ENCODE measurements around the gene NME1.
"Not testable (repeated sequence)": the region's sequence is repeated elsewhere in the genome, so short reads cannot be mapped to it uniquely, and the experiment has no call there.

The NME1 gene

DNA sequence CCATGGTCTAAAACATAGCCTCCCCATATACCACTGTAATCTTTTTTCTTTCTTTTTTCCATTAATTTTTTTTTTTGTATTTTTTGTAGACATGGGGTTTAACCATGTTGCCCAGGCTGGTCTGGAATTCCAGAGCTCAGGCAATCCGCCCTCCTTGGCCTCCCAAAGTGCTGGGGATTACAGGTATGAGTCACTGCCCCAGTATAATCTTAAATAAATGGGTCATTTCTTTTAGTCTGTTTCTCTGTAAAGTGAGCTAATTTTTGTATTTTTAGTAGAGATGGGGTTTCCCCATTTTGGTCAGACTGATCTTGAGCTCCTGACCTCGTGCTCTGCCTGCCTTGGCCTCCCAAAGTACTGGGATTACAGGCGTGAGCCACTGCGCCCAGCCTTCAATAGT, 5.7 kb upstream of the NME1 start:
- no peak for DNase-seq

DNA sequence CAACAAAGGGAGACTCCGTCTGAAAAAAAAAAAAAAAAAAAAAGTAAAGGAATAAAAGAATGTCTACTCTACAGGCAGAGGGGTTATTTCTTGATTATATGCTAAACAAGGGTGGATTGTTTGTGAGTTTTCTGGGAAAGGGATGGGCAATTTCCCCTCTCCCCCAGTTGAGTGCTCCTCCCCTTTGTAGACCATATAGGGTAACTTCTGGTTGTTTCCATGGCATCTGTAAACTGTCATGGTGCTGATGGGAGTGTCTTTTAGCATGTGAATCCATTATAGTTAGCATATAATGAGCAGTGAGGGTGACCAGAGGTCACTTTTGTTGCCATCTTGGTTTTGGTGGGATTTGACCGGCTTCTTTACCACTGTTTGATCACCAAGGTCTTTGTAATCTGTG, 4.2 kb upstream of the NME1 start:
- no peak for DNase-seq

DNA sequence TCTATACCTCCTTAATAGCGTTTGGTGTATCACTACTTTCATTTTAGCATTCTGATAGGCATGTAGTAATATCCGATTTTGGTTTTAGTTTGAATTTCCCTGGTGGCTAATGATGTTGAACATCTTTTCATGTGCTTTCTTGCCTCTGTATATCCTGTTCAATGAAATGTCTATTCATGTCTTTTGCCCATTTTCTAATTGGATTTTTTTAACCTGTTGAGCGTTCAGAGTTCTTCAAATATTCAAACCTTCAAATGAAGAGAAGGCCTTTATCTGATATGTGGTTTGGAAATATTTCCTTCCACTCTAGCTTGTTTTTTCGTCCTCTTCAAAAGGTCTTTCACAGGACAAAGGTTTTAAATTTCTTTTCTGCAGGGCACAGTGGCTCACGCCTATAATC, 2.4 kb upstream of the NME1 start:
- no peak for DNase-seq

DNA sequence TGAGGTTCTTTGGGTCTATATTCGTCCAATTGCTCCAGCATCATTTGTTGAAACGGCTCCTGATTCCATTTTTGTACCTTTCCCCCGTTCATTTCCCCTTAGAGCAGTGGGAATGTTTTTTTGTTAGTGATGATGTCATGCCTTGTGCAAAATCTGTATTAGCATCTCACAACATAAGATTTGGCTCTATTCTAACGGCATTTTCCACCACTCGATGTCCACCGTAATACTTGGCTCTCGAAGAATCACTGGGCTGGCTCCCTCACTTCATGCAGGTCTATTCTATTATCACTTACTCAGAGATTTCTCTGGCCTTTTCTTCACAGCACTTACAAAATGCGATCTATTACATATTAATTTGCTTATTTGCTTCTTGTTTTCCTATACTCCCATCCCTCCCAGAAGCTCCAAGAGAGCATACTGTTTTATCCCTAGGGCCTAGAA, 571 bp upstream of the NME1 start:
- no peak for DNase-seq

DNA sequence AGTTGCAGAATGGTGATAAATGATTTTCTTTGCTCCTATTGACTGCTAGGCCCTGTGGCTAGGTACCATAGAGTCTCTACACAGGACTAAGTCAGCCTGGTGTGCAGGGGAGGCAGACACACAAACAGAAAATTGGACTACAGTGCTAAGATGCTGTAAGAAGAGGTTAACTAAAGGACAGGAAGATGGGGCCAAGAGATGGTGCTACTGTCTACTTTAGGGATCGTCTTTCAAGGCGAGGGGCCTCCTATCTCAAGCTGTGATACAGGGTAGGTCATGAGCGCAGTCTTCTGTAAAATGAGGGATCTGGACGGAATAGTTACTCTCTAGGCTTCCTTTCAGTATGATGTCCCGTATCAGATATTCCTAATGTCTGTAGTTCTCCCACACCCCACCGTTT, 817 bp downstream of the NME1 start:
- no peak for DNase-seq

DNA sequence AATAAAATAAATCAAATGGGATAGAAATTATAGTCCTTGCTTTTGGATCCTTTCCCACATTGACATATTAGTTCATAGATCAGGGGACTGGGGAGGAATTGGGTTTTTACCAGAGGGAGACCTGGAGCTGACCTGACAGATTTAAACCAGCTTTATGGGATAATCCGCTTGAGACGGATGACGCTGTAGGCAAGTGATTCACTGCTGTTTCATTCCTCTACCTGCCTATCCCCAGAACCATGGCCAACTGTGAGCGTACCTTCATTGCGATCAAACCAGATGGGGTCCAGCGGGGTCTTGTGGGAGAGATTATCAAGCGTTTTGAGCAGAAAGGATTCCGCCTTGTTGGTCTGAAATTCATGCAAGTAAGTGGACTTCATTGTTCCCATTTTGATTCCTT, 2.1 kb downstream of the NME1 start:
- DNase-seq: no peak

DNA sequence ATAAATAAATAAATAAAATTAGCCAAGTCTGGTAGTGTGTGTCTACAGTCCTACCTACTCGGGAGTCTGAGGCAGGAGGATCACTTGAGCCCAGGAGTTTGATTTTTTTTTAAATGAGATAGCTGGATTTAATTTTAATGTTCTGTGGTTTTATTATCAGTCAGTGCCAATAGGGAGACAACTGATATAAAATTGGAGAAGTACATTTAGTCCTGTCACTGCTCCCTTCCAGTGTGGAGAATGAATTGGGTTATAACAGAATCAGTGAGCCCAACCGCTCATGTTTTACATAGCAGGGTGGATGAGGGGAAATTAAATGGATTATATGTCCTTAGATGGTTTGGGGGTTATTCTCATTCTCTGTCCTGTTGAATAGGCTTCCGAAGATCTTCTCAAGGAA, 6.2 kb downstream of the NME1 start:
- no peak for DNase-seq

DNA sequence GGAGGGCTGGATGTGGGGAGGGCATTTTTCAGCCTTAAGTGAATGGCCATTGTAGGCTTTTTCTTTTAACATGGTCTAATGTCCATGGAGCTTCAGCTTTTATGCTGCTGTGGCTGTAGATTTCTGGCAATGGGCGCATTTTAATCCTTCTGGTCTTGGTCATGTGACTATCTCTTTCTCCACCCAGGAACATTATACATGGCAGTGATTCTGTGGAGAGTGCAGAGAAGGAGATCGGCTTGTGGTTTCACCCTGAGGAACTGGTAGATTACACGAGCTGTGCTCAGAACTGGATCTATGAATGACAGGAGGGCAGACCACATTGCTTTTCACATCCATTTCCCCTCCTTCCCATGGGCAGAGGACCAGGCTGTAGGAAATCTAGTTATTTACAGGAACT, 8.2 kb downstream of the NME1 start:
- DNase-seq: no peak

DNA sequence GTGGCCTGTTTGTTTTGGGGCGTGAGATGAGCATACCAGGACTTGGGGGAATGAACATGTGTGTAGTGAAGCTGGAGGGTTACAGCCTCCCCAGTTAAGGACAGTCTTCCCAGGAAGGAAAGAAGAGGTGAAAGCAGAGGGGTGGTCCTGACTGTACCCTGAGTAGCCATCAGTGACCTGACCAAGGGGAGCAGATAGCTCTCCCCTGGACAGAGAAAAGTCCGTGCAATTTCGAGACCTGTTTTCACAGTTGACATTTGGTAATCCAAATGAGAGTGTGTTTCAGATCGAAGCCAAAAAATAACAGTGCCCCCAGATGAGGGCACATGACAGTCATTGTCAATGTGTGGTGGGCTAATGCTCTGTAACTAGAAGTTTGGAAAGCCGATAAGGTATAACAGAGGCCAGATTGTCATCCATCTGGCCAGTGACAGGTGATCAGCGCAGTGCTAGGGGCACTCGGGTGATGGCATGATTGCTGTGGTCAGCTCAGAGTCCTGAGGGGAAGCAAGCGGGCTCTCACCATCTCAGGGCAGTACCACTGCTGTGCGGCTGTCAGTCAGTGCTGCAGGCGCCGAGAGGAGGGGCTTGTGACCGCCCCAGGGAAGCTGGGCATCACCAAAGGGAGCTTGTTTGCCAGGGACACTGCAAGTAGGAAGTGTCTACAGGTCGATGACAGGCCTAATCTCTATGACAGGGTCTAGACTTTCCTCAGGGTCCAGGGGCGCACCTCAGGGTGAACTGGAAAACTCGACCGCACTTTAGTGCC, 11.7 kb downstream of the NME1 start:
- no peak for DNase-seq

DNA sequence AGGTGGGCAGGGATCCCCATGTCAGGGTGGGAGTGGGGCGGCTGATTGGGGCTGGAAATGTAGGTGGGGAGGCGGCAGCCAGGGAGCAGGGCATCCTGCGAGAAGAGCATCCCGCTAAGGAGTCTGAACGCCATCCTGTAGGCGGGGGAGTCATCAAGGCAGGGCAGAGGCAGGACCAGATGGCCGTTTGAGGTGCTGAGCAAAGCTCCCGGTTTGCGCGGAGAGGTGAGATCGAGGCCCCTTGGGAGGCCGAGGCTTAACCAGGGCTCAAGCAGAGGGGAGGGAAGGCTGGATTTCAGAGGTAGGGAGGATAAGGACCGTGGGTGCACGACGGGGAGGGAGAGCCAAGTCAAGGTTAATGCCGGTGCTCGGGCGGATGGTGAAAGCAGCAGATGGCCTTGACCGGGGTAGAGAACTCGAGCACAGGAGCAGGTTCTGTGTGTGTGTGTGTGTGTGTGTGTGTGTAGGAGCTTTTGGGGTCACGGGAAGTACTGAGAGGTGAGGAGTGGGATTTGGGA, 12.4 kb downstream of the NME1 start:
- DNase-seq: no peak

DNA sequence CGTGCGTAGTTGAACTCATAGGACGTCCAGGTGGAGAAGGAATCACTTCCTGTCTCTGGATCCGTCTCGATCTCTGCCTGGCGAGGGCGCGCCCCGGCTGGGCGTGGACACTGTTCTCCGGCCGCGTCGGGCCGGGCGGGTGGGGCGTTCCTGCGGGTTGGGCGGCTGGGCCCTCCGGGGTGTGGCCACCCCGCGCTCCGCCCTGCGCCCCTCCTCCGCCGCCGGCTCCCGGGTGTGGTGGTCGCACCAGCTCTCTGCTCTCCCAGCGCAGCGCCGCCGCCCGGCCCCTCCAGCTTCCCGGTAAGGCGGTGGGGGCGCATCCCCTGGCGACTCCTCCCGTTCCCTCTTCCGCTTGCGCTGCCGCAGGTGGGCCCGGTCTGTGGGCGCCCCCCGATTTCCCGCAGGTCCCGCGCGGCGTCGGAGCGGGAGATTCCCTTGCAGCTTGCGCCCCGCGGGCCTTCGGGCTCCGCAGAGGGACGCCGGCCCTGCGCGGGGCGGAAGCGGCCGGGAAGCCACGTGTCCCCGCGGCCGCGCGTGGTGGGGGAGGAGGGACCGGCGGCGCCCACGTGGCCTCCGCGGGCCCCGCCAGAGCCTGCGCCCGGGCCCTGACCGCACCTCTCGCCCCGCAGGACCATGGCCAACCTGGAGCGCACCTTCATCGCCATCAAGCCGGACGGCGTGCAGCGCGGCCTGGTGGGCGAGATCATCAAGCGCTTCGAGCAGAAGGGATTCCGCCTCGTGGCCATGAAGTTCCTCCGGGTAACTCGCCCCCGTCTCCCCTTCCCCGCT, 13.0 kb downstream of the NME1 start, which contains the start of gene NME2:
Gene NME2 (plus strand): TSS at position 214 of the 789 bp plus-strand sequence. CDS start 420 bp downstream, at position 634.
- DNase-seq: peak; percentile 33

DNA sequence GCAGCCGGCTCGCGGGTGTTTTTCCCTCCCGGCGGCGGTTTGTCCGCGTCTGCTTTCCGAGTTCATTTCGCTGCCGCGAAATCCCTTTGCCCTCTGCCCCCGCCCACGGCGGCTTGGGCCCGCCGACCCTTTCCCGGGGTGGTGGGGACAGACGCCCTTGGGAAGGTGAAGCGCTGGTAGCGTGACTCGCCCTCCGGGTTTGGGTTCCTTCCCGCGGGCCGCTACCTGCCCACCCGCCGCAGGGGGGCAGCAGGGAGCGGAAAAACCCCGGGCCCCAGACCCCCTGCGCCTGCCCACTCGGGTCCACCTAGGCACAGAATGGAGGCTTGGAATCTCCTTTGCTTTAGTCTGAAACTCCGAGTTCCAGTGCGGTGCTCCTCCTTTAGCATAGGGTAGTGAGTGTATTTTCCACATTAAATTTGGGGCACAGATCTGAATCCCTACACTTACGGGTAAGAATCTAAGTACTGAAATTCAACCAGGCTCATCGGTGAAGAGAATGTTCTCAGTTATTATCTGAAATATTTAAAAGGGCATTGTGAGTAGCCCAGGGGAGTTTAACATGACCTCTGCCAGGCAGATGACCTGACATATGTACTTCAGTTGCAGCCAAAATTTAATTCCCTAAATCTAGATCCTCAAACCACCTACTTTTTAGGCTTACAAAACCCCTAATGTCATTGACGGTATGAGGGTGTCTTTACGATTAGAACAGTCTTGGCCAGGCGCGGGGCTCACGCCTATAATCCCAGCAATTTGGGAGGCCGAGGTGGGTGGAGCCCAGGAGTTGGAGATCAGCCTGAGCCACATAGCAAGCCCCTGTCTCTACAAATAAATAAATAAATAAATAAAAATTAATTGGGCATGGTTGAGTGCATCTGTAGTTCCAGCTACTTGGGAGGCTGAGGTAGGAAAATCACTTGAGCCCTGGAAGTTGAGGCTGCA, 13.9 kb downstream of the NME1 start:
- no peak for DNase-seq

DNA sequence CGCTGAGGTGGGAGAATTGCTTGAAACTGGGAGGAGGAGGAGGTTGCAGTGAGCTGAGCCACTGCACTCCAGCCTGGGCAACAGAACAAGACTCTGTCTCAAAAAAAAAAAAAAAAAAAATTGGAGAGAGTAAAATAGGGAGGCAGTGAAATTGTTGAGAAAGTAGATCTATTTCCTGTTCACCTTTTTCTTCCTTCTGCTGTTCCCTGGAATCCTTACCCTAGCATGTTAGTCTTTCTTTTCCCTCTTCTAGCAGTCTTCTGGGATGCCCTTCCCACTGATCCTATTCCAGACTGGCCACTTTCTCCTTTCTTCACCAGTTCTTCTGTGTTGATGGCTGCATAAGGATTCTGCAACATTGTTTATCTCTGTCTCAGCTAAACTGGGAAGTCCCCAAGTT, 16.0 kb downstream of the NME1 start:
- DNase-seq: no peak

DNA sequence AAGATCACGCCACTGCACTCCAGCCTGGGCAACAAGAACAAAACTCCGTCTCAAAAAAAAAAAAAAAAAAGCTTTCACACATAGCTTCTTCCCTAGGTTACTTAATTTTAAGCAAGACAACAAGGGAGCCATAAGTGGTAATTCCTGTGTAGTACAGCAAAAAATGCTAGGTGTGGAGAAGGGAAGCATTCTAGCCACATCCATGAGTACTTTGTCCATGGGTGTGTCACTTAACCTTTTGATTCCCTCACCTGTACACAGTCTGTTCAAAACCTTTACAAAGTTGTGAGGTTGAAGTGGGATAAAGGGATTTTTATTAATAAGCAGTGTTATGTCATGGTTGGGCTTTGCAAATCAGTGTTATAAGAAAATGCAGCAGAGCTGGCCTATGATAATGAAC, 17.4 kb downstream of the NME1 start:
- DNase-seq: no peak

DNA sequence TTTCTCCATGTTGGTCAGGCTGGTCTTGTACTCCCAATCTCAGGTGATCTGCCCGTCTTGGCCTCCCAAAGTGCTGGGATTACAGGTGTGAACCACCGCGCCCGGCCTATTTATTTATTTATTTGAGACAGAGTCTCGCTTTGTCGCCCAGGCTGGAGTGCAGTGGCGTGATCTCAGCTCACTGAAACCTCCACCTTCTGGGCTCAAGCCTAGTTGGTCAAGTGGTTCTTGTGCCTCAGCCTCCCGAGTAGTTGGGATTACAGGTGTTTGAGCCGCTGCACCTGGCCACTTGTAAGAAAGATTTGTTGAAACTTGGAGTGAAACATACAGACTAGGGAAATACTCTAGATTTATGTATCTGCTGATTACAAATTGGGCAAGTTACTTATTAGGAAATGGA, 18.7 kb downstream of the NME1 start:
- DNase-seq: not testable (repeated sequence)

DNA sequence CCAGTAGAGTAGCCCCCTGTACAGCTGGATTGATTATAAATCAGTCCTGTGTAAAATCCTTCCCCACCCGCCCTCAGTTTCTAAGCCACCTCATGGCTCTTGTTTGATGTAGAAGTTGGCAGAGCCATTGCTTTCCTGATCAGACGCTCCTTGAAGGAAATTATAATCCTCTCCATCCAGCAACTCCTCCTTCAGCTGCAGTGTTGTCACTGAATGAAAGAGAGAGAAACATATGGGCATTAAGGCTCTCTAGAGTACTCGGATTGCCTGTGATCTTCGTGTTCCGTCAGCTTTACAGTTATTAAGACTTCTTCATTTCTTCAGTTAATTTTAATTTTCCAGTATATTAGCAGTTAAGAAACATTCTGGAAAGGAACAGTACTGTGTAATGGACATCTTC, 27.1 kb downstream of the NME1 start:
- no peak for DNase-seq

DNA sequence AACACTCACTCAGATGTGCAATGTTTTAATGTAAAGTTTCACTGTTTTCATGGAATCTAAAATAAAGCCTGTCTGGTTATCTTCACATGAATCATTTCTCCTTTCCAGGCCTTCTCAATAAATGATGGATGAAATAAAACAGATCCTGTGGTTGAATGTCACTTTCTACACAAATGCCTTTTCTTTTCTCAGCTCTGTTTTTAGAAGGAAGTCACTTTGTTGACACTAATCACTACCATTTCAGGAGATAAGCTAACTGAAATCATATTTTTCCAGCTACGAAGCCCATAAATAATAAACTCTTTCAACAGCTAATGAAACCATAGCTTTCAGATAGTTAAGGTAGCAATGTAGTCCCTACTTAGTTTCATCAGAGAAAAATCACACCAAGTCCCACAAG, 30.8 kb downstream of the NME1 start:
- no peak for DNase-seq

DNA sequence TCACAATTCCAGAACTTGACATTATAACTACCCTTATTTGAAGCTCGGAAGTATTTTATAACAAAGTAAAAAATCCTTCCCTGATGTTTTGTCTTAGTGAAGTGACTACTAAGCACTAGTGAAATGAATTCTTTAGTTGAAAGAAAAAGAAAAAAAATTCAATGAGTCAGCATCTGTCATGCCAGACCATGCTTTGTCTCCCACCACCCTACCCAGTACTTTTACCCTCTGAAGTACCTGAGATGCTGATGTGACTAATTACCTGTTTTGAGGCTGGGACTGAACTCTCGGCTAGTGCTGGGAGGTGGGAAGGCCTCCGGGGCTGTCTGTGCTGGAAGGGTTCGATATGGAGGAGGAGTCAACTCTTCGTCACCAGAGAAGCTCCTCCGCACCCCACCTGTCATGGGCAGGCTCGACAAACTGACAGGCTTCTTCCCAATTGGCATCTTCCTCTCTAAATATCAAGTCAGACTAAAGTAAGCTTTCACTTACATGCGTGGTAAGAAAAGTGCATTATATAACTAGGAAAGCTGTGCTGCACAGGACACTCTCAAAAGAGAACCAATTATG, 32.5 kb downstream of the NME1 start:
- no peak for DNase-seq

DNA sequence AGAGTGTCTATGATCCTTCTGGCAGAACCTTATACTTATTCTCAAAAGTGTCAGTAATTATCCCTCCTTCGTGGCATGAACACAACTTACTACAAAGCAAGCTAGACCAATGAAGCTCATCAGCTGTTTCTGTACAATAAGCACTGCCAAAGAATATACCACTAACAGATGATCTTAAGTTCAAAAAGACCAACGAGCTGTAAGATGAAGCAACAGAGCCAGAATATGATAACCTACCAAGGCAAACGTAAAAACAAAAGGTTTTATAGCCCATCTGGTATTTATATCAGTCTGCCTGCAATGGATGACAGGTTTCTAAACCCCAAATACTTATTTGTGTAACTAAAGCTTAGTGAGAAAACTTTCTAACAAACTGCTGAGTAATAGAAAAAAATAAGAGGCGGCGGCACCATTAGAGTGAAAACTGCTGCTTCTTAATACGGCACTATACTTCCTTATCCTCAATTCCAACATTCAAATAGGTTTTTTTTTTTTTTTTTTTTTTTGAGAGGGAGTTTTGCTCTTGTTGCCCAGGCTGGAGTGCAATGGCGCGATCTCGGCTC, 35.0 kb downstream of the NME1 start:
- DNase-seq: no peak

DNA sequence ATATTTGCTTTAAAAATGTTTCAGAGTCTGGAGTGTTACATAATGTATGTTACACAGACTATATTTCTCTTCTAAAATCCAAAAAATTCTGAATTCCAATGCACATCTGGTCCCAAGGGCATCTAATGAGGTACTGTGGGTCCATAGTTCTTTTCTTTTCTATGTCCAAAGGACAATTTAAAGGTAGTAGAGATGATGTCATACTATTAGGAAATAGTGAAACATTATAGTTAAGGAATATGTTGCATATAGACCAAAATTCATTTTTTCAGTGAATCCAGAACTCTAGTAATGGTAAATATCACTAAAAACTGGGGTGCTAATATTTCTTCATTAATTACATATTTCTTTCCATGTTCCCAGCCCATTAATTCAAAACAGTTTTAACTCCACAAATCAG, 35.8 kb downstream of the NME1 start:
- DNase-seq: no peak

DNA sequence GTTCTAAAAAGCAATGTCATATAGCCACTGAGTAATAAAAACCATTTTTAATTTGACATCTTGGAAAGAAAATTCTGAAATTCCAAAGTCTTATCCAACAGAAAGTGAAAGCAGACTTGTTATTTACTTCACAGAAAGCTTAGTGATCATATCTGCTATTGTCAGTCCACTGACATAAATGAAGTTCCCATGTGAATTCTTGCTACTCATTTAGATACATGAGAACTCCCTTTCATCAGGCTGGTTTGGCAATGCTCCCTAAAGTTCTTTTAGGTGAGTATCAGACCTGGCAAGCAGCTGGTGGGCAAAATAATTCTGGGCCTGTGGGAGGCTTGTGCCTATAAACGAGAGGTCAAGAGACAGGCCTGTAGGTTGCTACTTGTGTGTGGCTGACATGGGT, 36.3 kb downstream of the NME1 start:
- no peak for DNase-seq

DNA sequence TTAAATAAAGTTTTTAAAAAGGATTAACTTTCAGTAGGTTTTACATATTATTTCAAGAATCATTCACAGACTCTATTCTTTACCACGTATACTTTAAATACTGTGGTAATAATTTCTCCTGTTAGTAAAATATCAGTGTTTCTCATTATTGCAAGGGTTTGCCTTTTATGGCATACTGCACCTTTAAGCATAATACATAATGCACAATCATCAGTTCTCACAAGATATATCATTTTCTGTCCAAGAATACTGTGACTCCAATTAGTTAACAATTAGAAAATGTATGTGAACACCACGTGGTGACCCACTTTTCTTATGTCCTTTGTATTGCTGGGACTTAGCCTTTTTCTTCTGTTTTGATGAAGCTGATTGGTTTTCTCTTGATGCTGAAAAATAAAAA, 38.5 kb downstream of the NME1 start:
- DNase-seq: no peak

Measured in NCI-H2081 treated with DMSO at 0.1 percent for 48 hours (cell line).